Keratinocyte (primary cell): ENCODE measurements around the gene SKI.

Experiments used
- CTCF ChIP-seq, 3 experiments: IDR thresholded peaks in 1 of 3; conservative IDR thresholded peaks in 1 of 3; optimal IDR thresholded peaks in 1 of 3; 2 replicates in 2 of 3; 3 replicates in 1 of 3; pipeline versions ENCODE3 to v1.5.1; 2011; ENCODE audit warnings: low read length in 3 of 3, mild to moderate bottlenecking in 3 of 3, moderate library complexity in 2 of 3, control low read depth in 1 of 3, inconsistent platforms in 1 of 3; ENCODE audit not compliant: insufficient read depth in 2 of 3; ENCODE audit errors: extremely low read depth in 1 of 3
- EZH2 ChIP-seq: IDR thresholded peaks from one replicate; pipeline ENCODE4 v1.6.1; 2012; ENCODE audit warnings: inconsistent platforms, mild to moderate bottlenecking, low read length, moderate library complexity

- TF ChIP-seq CTCF (optimal IDR thresholded peaks at IDR 0.05 in 1 of 3, IDR thresholded peaks at IDR 0.05 in 1 of 3, conservative IDR thresholded peaks at IDR 0.05 in 1 of 3; ENCODE audit: extremely low read depth in 1 of 3, insufficient read depth in 2 of 3, low read length in 3 of 3) = no peak
- no peak for TF ChIP-seq EZH2
Observed at GRCh38 chr1:2353551-2354438, 125.7 kb downstream of the SKI start.
